ENCODE results near the gene PPM1L.
A peak's percentile ranks its signal among the peaks of the same experiment; 100 is the strongest.
"Not testable (repeated sequence)": the region's sequence is repeated elsewhere in the genome, so short reads cannot be mapped to it uniquely, and the experiment has no call there.

The PPM1L gene

DNA sequence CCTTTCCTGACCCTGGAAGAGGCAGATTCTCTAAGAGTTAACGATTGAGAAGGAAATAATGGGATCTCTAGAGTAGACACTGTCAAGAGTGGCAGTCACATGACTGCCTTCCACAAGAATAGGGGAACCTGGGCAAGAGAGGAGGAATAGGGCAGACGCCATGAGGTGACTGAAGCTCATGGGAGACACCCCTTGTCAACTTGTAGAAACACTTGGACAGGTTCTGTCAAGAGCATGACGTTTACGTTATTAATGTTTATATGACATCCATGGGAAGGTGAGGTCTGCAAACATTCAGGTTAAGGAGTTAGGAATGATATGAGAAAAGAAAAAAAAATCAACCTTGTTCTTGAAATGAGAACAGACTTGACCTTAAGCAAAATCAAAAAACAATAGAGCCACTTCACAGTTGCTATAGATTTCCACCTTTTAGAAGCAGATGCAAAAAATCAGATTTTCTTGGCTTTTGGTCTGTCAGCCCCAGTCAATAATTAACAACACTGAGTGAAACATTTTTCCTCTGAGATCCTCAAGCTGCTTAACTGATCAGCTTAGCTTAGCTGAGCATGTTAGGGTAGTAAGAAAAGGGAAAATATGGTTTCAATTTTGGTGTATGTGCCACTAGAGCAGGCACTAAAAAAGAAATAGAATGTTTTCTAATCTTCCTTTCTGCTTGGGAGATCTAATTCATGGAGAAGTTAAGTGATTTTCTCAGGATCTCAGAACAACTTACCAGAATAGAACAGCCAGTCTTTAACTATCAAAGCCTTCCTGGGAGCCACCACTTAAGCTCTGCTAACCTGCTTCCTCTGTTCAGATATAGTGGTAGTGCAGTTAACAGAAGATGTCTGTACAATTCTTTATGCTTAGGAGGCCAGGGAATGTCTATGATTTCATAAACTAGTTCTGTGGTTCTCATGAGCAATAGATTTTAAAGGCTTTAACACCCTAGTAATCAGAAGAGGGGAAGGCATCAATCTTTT, 232.2 kb downstream of the PPM1L start:
- DNase-seq (ENCODE audit: low read depth) = no peak

DNA sequence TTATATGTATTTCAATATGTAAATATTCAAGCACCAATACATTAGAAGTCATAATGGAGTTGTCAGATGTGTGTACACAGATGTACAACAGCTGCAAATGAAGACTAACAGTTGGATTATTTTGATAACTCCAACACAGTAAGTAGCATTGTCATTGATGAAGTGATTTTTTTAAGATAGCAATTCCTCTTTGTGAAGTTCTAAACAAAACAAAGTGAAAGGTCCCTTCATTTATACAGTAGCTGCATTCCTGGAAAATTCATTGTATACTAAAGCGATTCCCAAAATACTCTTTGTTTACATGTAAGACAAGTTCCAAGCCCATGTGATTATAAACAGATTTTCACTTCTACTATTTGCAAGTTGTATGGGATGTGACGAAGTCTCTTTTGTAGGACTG, 234.4 kb downstream of the PPM1L start:
- no peak for DNase-seq (ENCODE audit: low read depth)

DNA sequence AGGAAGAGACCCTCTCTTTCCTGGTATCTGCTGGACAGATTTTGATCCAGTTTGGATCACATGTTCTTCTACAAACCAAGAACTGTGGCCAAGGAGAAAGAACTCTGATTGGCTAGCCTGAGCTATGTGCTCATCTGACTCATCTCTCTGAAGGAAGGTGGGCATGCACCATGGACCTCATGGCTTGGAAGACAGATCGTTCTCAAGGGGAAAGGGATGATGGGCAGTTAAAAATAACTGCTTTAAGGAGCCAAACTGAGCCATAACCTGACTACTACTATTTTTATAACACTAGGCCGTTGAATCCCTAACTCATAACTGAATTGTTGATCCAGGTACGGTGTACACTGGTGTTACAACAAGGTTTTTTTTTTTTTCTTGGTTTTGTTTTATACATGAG, 236.7 kb downstream of the PPM1L start:
- no peak for DNase-seq (ENCODE audit: low read depth)

GRCh38 chr3:160996811-160997210, 240.8 kb downstream of the PPM1L start:
- no peak for DNase-seq (ENCODE audit: low read depth)

DNA sequence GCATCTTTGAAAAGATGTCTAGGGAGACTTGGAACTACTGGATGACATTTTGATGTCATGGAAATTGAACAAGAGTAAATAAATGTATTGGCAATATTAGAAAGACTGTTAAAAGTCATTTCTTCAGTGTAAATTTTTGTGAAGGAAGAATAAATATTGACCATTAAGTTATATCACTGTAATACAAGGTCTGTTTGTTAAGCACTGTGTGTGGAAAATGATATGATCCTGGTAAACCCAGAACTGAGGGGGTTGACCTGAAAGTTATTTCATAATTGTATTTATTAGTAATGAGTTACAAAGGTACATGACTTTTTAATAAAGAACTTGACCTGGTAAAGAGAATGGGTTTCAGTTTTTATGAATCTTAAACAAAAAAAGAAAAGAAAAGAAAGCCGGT, 242.6 kb downstream of the PPM1L start:
- DNase-seq (ENCODE audit: low read depth) = no peak

DNA sequence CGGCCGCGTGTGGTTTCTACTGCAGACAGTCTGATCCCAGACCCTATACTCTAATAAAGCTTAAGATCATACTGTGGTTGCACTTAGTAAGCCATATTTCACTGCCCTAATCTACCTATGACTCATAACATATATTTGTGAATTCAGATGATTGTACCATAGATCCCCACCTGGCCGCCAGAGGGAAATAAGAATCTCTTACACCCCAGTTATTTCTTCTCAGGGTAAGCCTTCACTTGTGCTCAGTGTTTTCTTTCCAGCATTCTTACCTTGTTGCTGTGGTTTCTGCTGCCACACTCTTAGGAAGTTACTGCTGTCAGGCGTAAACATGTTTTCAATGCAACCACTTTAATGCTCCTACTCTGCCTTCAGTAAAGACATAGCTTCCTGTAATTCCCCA, 243.2 kb downstream of the PPM1L start:
- DNase-seq (ENCODE audit: low read depth) = peak; percentile 69

DNA sequence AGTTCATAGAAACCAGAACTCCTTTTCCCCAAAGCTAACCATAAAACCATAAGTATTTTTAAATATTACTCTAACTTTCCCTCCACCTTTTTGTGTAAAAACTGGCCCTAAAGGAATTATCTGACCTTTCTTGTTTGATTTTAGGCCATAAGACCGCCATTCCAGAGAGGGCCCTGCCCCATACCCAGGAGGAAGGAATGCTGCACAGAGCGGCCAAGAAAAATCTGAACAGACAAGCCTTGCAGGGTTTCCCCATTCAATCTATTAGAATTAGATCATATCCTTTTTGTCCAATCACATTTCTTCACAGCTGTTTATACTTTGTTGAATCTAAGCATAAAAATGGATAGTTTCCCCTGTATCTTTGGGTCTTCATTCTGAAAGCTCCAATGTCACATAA, 252.1 kb downstream of the PPM1L start:
- DNase-seq (ENCODE audit: low read depth) = no peak

- not testable (repeated sequence) for DNase-seq (ENCODE audit: low read depth)
Observed at GRCh38 chr3:161010151-161010550, 254.1 kb downstream of the PPM1L start.

DNA sequence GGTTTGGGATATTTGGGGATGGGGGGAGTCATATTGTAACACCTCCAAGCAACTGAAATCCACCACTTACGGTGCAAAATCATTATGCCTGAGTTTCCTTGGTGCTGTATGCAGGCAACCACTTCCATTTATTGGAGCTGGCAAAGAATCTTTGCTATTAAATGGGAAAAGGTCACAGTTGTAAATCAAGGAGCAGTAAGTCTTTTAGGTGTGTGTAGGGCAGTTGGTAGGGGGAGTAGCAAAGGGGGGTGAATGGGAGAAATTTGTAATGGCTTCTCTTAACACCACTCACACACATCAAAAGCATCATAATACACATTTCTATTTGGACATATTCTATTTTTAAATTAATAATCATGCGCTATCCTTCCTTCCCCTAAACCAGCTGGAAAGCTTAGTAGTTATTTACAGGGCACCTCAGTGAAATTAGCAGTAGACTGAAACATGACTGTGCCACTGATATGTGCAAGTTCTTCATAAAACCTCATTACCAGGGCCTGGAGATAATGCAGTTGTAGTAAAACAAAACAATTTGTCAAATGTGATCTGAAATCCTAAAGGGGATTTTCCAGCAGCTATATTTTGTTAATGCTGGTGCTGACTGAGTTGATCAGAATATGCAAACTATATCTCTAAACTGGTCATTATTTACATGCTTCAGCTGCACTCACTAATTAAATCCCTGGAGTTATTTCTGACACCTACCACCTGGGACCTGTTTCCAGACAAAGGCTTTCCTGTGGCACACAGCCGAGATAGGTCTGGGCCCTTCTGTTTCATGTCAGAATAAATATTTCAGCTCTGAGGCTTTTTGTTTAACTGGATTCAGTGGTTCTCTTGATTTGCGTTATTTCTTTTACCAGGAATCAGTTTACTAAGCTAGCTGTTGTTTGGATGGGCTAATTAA, 259.1 kb downstream of the PPM1L start:
- no peak for DNase-seq (ENCODE audit: low read depth)

DNA sequence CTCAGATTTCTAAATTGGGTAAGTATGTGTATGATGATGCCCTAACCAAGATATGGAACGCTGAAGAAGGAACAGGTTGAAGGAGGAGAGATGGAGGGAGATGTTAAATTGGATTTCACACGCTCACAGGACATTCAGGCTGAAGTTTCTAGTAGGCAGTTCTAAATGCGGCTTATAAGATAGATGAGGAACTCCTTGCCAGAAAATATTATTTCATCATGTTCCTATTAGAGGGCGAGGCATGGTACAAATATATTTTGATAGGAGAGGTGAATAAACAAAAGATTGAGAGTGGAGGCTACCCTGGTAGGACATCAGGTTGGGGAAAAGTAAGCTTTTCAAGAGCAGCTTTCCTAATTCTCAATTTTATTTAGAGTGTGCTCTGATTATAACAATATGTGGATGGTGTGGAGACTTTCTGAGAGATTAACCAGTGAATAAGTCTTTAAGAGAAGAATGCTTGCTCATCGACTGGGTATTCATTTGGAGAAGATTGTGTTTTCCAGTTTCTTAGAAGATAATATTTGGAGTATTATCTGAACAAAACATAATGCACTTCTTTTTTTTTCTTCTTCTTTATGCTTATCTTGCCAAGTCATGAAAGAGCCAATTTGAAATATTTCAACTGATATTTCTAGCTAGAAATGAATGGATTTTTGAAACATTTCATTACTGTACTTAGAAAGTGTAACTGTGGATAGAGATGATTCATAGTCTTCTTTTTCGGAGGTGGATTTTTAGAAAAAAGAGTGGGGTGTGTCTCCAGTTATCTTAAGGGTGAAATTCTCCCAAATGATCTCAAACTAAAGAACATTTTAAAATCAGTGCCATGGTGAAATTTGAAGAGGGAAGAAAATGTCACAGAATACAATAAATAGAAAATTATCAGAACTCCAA, 260.6 kb downstream of the PPM1L start:
- DNase-seq (ENCODE audit: low read depth) = peak; percentile 60

GRCh38 chr3:161017971-161018370, 261.9 kb downstream of the PPM1L start:
- no peak for DNase-seq (ENCODE audit: low read depth)

- no peak for DNase-seq (ENCODE audit: low read depth)
Observed at GRCh38 chr3:161020256-161020655, 264.2 kb downstream of the PPM1L start.

DNA sequence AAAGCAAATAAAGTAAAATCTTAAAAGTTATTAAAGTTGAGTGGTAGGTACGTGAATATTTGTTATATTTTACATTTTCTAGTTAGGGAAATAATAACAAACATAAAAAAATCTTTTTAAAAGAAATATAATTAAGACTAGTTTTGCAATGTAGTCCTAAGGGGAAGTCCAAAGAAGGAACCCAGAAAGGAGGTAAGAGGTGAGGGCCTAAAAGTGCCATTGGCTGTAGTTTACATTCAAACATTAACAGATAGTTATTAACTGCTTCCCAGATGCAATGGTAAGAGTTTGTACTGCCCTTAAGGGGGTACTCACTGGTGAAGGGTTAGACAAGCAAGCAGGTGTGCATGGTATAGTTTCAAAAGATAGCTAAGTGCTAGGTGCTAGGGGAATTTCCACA, 269.9 kb downstream of the PPM1L start:
- no peak for DNase-seq (ENCODE audit: low read depth)

- DNase-seq (ENCODE audit: low read depth) = no peak
Observed at GRCh38 chr3:161026612-161027510, 270.8 kb downstream of the PPM1L start.

DNA sequence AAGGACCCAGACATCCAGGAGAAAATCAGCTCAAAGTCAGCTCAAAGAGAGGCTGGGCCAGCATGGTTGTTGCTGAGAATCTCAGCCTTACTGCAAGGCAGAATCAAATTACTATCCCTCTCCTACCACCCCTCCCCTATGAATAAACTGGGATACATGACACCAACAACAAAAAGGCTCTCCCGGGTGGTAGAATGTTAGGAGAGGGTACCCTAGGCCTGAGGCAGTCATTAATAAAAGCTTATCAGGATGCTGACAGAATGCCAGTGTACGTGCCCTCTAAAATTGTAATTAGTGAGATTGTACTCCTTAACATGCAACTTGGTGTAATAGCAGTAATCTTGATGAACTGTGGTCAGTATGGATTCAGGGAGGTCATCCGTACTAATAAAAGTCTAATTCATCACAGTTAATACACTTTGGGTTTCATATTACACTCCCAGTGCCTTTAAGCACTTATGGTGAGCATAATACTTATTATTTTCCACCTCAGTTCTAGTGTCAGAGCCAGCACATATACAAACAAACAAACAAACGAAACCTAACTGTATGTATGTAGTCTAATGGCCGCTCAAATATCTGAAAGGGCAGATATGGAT, 272.6 kb downstream of the PPM1L start:
- DNase-seq (ENCODE audit: low read depth) = peak; percentile 13

DNA sequence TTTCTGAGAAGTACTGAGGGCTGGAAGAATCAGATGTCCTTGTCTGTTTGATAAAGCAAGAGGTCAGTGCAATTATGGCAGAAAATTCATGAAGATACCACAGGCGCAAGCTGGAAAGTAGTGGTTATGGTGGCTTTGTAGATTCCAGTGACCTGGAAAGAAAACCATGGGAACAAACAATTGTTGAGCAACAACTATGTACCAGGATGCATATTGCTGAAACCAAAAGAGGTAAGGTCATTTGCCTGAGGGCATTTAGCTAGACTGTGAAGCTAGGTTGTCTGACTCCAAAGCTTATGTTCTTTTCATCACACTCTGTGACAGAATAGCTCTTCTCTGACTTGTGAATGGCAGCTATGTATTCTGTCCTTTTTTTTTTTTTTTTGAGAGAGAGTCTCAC, 275.1 kb downstream of the PPM1L start:
- peak; percentile 31 for DNase-seq (ENCODE audit: low read depth)

DNA sequence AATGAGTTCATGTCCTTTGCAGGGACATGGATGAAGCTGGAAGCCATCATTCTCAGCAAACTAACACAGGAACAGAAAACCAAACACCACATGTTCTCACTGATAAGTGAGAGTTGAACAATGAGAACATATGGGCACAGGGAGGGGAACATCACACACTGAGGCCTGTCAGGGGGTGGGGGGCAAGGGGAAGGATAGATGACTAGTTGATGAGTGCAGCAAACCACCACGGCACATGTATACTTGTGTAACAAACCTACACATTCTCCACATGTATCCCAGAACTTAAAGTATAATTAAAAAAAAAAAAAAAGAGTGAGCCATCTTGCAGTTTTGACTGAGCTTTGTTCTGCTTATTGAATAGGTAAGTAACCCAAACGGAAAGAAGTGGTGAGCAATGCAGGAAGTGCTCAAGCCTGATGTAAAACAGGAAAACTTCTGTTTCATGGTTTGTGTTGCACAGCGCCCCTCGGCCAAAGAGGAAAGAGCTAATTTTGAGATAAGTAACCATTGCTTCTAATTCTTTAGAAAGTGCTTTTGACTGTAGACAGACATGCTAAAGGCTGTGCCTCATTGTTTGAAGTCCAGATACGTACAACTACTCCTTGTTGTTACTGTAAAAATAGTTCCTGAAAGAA, 279.0 kb downstream of the PPM1L start:
- DNase-seq (ENCODE audit: low read depth) = peak; percentile 50

- peak; percentile 98 for DNase-seq (ENCODE audit: low read depth)
Observed at GRCh38 chr3:161035711-161036110, 279.7 kb downstream of the PPM1L start.

GRCh38 chr3:161038725-161039124, 282.7 kb downstream of the PPM1L start:
- peak; percentile 72 for DNase-seq (ENCODE audit: low read depth)

GRCh38 chr3:161042023-161042501, 286.0 kb downstream of the PPM1L start:
- DNase-seq (ENCODE audit: low read depth) = peak; percentile 70
